Pons (tissue), 1 donor: ENCODE results near the gene TCTN1.

Experiments used
- DNase-seq: peaks from one replicate; pipeline ENCODE4 v3.0.0-alpha.2; 2016; ENCODE audit warnings: low spot score

TCTN1 gene

GRCh38 chr12:110680032-110680431, 66.1 kb downstream of the TCTN1 start:
- no peak for DNase-seq

GRCh38 chr12:110683888-110684287, 70.0 kb downstream of the TCTN1 start:
- no peak for DNase-seq

- DNase-seq = no peak
Measured at GRCh38 chr12:110684312-110684836, 70.4 kb downstream of the TCTN1 start.

- DNase-seq = no peak
Measured at GRCh38 chr12:110686294-110686903, 72.5 kb downstream of the TCTN1 start.

GRCh38 chr12:110687396-110688169, 73.7 kb downstream of the TCTN1 start:
- no peak for DNase-seq

- DNase-seq = no peak
Measured at GRCh38 chr12:110688446-110689280, 74.7 kb downstream of the TCTN1 start, which contains the start of gene HVCN1. Gene HVCN1 (minus strand): TSS chr12:110689115. CDS start chr12:110683245, 5,870 bp downstream.

GRCh38 chr12:110689281-110690126, 75.6 kb downstream of the TCTN1 start:
- no peak for DNase-seq

GRCh38 chr12:110690127-110690430, 76.2 kb downstream of the TCTN1 start:
- DNase-seq = no peak

- DNase-seq = peak; percentile 60
Measured at GRCh38 chr12:110693731-110694130, 79.8 kb downstream of the TCTN1 start.

- peak; percentile 65 for DNase-seq
Measured at GRCh38 chr12:110694330-110694901, 80.5 kb downstream of the TCTN1 start.

- DNase-seq = no peak
Measured at GRCh38 chr12:110696283-110696682, 82.4 kb downstream of the TCTN1 start.

- no peak for DNase-seq
Measured at GRCh38 chr12:110697236-110697635, 83.3 kb downstream of the TCTN1 start.

- peak; percentile 68 for DNase-seq
Measured at GRCh38 chr12:110698171-110698902, 84.4 kb downstream of the TCTN1 start.
